Caco-2 (cell line): Measurements from ENCODE around the gene TBP. TPM values are rescaled to one million over a fixed set of nuclear protein-coding genes. Genes with fewer than 3 reads are reported as not detected.

Source experiments
- BruUV-seq: library from RNA; stranded (reverse); fragments of 400-500 nt; replicated peaks from 2 replicates; lab custom pipeline; 2021; lab: Mats Ljungman, UMichigan
- CTCF ChIA-PET: fragments of 300-600 bp; sonication (Branson Sonifier 250); formaldehyde crosslinking; loops from one replicate; lab custom pipeline; 2022; ENCODE audit warnings: antibody characterized with exemption; lab: Charles Lee
- POLR2A ChIA-PET: fragments of 300-600 bp; sonication (Branson Sonifier 250); formaldehyde crosslinking; loops from one replicate; lab custom pipeline; 2022; ENCODE audit warnings: antibody characterized with exemption; lab: Charles Lee
- DNase-seq, 2 experiments: peaks; one replicate each; pipeline versions ENCODE4 v3.0.0 to v3.0.0-alpha.2; 2020 to 2022
- H3K27me3 ChIP-seq: replicated peaks from 2 replicates; pipeline ENCODE4 v1.6.0; 2011; ENCODE audit warnings: low read length; ENCODE audit not compliant: control insufficient read depth, insufficient read depth
- H3K36me3 ChIP-seq: 2 replicates; pipeline ENCODE4 v1.5.1; 2011; ENCODE audit warnings: low read length; ENCODE audit not compliant: control insufficient read depth, insufficient read depth
- H3K4me1 ChIP-seq: fragments of 250-450 bp; sonication (Bioruptor Pico); 2 replicates; pipeline ENCODE4 v1.5.1; 2020; ENCODE audit warnings: mild to moderate bottlenecking
- H3K4me3 ChIP-seq: 2 replicates; pipeline ENCODE4 v1.5.1; 2011; ENCODE audit warnings: low read depth, mild to moderate bottlenecking, control low read depth, low read length
- H3K9me3 ChIP-seq: fragments of 250-450 bp; sonication (Bioruptor Pico); 2 replicates; pipeline ENCODE4 v1.5.1; 2020; ENCODE audit warnings: mild to moderate bottlenecking, moderate library complexity
- H3K27ac Mint-ChIP-seq: one replicate; pipeline ENCODE4 v1.8.0; 2022; ENCODE audit warnings: mixed read lengths; ENCODE audit not compliant: unreplicated experiment
- H3K27me3 Mint-ChIP-seq: one replicate; pipeline ENCODE4 v1.8.0; 2022; ENCODE audit warnings: mixed read lengths; ENCODE audit not compliant: insufficient read depth, unreplicated experiment
- H3K36me3 Mint-ChIP-seq: one replicate; pipeline ENCODE4 v1.8.0; 2022; ENCODE audit warnings: mild to moderate bottlenecking, mixed read lengths; ENCODE audit not compliant: insufficient read depth, unreplicated experiment
- H3K4me1 Mint-ChIP-seq: one replicate; pipeline ENCODE4 v1.8.0; 2022; ENCODE audit warnings: low read depth, mixed read lengths; ENCODE audit not compliant: unreplicated experiment
- H3K4me3 Mint-ChIP-seq: one replicate; pipeline ENCODE4 v1.8.0; 2022; ENCODE audit warnings: mild to moderate bottlenecking, moderate library complexity, mixed read lengths; ENCODE audit not compliant: unreplicated experiment
- H3K9me3 Mint-ChIP-seq: one replicate; pipeline ENCODE4 v1.8.0; 2022; ENCODE audit warnings: mixed read lengths; ENCODE audit not compliant: unreplicated experiment
- CTCF ChIP-seq, 2 experiments: fragments of 200-600 bp in 1 of 2; IDR thresholded peaks; 1 replicate in 1 of 2; 2 replicates in 1 of 2; pipeline versions ENCODE4 v1.5.1 to v1.8.0; 2011 to 2022; ENCODE audit warnings: antibody characterized with exemption in 1 of 2, control low read depth in 1 of 2, inconsistent platforms in 1 of 2, low read depth in 1 of 2, low read length in 1 of 2, mild to moderate bottlenecking in 1 of 2, moderate library complexity in 1 of 2; ENCODE audit not compliant: insufficient read depth in 1 of 2, severe bottlenecking in 1 of 2, unreplicated experiment in 1 of 2
- intact Hi-C: fragments of 100-400 bp; cut with micrococcal nuclease; formaldehyde crosslinking; loops from one replicate; pipeline ENCODE4 v1.10.0; 2022; ENCODE audit not compliant: unreplicated experiment
- total RNA-seq: library from RNA; stranded (reverse); gene quantifications from 2 replicates; pipeline ENCODE4 v1.2.3, GENCODE V29; 2022

Gene TBP
- total RNA-seq, 1 experiment from 2014 or later: 20.8 TPM

GRCh38 chr6:170584181-170584953 lies 30.2 kb downstream of the TBP start, which contains the start of gene PDCD2:
PDCD2 (minus strand) TSS chr6:170584637; CDS start chr6:170584581, 56 bp downstream.
- ChIA-PET POLR2A (interaction anchor here (1.4 kb wide), 1 partner anchor 30 kb away, joined by 6 read pairs; the partner anchor contains the start of gene TBP), CTCF (interaction anchor here (1.1 to 1.3 kb wide), 2 partner anchors 9 to 30 kb away, joined by 3 to 5 read pairs; partner anchors contain the start of gene TBP)
- Mint-ChIP-seq H3K27me3 (no peaks in the 10 kb centered on the region), H3K9me3 (no peaks in the 10 kb centered on the region), H3K36me3 (peaks cover 31% of the 10 kb centered on the region), H3K27ac (peak within 1 kb of the TSS; percentile 81), H3K4me3 (peak within 1 kb of the TSS; percentile 93), H3K4me1 (peaks cover 6% of the 10 kb centered on the region)
- H3K36me3 ChIP-seq: no peaks in the 10 kb centered on the region
- intact Hi-C loops: loop anchor here (1.0 kb wide), 1 partner anchor 31 kb away; the partner anchor contains the start of gene PSMB1
- H3K9me3 ChIP-seq: no peaks in the 10 kb centered on the region
- H3K4me3 ChIP-seq: peak within 1 kb of the TSS; percentile 80
- peaks cover 21% of the 10 kb centered on the region for H3K4me1 ChIP-seq
- no TSS peak for BruUV-seq
- TF ChIP-seq CTCF (IDR thresholded peaks at IDR 0.05; ENCODE audit: insufficient read depth in 1 of 2, low read depth in 1 of 2, low read length in 1 of 2, severe bottlenecking in 1 of 2, unreplicated experiment in 1 of 2): no peak
- DNase-seq: peak; percentile 93
- no peaks in the 10 kb centered on the region for H3K27me3 ChIP-seq

- intact Hi-C loops: loop anchor here (1.0 kb wide), 1 partner anchor 32 kb away; the partner anchor contains the start of gene PSMB1
- peak overlapping the region; percentile 93 for H3K4me3 Mint-ChIP-seq
- peak in 1 of 2 experiments; percentile 41 for DNase-seq
- no peaks in the 10 kb centered on the region for H3K27me3 Mint-ChIP-seq
- Histone ChIP-seq H3K36me3 (no peaks in the 10 kb centered on the region), H3K4me1 (peaks cover 21% of the 10 kb centered on the region), H3K4me3 (peak overlapping the region; percentile 80), H3K27me3 (no peaks in the 10 kb centered on the region), H3K9me3 (0 out of 2 replicates have a peak, but pooled peaks cover 3% of the 10 kb centered on the region)
- no peak for TF ChIP-seq CTCF (IDR thresholded peaks at IDR 0.05; ENCODE audit: insufficient read depth in 1 of 2, low read depth in 1 of 2, low read length in 1 of 2, severe bottlenecking in 1 of 2, unreplicated experiment in 1 of 2)
- H3K36me3 Mint-ChIP-seq: peaks cover 28% of the 10 kb centered on the region
- ChIA-PET CTCF (interaction anchor here (1.1 kb wide), 1 partner anchor 10 kb away, joined by 3 read pairs; no protein-coding TSS in a partner anchor), POLR2A (interaction anchor here (1.4 kb wide), 1 partner anchor 31 kb away, joined by 6 read pairs; the partner anchor contains the start of gene TBP)
- BruUV-seq: TSS peak; percentile 61
- H3K4me1 Mint-ChIP-seq: peaks cover 6% of the 10 kb centered on the region
- H3K9me3 Mint-ChIP-seq: no peaks in the 10 kb centered on the region
- peak overlapping the region; percentile 81 for H3K27ac Mint-ChIP-seq
Observed at GRCh38 chr6:170584954-170585498, 30.9 kb downstream of the TBP start.

GRCh38 chr6:170590725-170591124 lies 36.6 kb downstream of the TBP start:
- H3K4me1 Mint-ChIP-seq: no peaks in the 10 kb centered on the region
- ChIA-PET CTCF (no interaction called here), POLR2A (no interaction called here)
- no peak for TF ChIP-seq CTCF (IDR thresholded peaks at IDR 0.05; ENCODE audit: insufficient read depth in 1 of 2, low read depth in 1 of 2, low read length in 1 of 2, severe bottlenecking in 1 of 2, unreplicated experiment in 1 of 2)
- H3K36me3 Mint-ChIP-seq: no peaks in the 10 kb centered on the region
- Histone ChIP-seq H3K9me3 (peaks cover 22% of the 10 kb centered on the region; the same call in 1 of the 2 replicates), H3K4me3 (no peak overlapping the region), H3K4me1 (peaks cover 9% of the 10 kb centered on the region), H3K27me3 (no peaks in the 10 kb centered on the region), H3K36me3 (no peaks in the 10 kb centered on the region)
- BruUV-seq: no TSS peak
- H3K9me3 Mint-ChIP-seq: peaks cover 29% of the 10 kb centered on the region
- no peaks in the 10 kb centered on the region for H3K27me3 Mint-ChIP-seq
- intact Hi-C loops: no loop called here
- no peak overlapping the region for H3K27ac Mint-ChIP-seq
- no peak for DNase-seq
- no peak overlapping the region for H3K4me3 Mint-ChIP-seq
